ENCODE results near the gene ZDHHC11B. TPM values are rescaled to one million over a fixed set of nuclear protein-coding genes. Genes with fewer than 3 reads are reported as not detected.
"Not testable (repeated sequence)": the region's sequence is repeated elsewhere in the genome, so short reads cannot be mapped to it uniquely, and the experiment has no call there.

The ZDHHC11B gene
- total RNA-seq, 1 experiment from 2014 or later = 0.22 TPM

DNA sequence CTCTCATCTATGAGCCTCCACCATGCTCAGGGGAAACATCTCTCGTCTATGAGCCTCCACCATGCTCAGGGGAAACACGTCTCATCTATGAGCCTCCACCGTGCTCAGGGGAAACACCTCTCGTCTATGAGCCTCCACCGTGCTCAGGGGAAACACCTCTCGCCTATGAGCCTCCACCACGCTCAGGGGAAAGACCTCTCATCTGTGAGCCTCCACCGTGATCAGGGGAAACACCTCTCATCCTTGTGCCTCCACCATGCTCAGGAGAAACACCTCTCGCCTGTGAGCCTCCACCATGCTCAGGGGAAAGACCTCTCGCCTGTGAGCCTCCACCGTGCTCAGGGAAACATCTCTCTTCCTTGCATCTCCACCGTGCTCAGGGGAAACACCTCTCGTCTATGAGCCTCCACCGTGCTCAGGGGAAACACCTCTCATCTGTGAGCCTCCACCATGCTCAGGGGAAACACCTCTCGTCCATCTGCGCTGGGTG is 30.3 kb downstream of the ZDHHC11B start:
- H3K36me3 ChIP-seq; H3K4me1 ChIP-seq; H3K9me3 ChIP-seq (replicated peaks); H3K27ac ChIP-seq; H3K27me3 ChIP-seq; DNase-seq; H3K4me3 ChIP-seq: not testable (repeated sequence)

DNA sequence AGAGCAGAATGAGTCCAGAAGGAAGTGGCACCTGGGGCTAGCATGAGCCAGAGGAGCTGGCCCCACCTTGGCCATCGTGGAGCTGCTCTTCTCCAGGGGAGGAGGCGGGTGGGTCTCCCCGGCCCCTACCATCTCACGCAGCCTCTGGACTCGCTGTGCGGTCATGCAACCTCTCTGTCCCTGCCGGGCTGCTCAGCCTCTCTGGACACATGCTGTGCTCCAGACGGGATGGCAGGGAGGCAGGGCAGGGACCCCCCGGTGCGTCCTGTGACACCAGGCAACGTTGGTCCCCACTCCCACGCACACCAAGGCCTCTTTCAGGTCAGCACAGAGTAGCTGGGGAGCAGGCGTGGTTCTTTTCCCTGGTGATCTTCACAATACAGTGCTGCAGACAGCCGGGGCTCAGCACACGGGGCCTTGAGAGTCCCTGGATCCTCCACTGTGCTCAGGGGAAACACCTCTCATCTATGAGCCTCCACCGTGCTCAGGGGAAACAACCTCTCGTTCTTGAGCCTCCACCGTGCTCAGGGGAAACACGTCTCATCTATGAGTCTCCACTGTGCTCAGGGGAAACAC is 30.9 kb downstream of the ZDHHC11B start:
- not testable (repeated sequence) for H3K27ac ChIP-seq; H3K36me3 ChIP-seq; H3K27me3 ChIP-seq; DNase-seq; H3K4me1 ChIP-seq; H3K4me3 ChIP-seq; H3K9me3 ChIP-seq (replicated peaks)

DNA sequence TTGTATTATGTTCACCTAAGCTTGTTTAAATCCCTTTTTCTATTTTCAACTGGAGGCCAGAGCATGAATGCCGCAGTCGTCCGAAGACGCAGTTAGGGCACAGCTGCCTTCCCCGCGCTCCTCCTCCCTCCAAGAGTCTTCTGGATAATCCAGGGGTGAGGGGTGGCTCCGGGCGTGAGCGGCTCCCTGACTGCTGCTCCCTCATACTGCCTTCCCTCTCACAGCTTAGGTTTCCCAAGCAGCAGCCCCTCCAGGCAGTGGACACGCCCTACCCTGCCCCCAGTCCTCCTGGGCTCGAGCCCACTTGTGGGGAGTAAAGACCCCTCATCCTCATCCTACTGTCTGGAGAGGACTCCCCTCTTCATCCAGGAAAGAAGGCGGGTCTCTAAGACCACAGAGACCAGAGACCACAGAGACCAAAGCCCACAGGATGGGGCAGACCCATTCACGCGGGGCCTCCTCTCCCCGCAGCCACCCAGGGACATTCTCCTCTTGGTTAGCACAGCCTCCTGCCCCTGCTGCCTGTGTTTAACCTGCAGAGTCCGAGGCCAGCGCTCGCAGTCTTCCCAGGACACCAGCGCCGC is 31.9 kb downstream of the ZDHHC11B start:
- not testable (repeated sequence) for H3K27me3 ChIP-seq; H3K36me3 ChIP-seq; H3K4me3 ChIP-seq; H3K27ac ChIP-seq; DNase-seq; H3K4me1 ChIP-seq; H3K9me3 ChIP-seq (replicated peaks)

DNA sequence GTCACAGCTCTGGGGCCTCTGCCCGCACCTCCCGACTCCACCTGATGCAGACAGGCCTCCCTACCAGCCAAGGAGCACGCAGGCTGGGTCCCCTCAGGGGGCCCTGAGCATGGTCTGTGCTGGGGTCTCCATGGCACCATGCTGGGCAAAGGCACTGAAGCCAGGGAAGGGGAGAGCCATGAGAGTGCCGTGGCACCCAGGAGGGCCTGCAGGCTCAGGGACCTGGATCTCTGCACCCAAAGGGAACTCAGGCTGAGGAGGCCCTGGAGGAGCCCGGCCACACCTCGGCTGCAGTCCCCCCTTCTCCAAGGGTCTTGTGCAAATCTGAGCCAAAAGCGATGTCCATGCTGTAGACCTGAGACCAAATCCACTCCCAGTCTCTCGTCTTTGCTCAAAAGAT is 32.5 kb downstream of the ZDHHC11B start:
- H3K4me1 ChIP-seq; H3K27me3 ChIP-seq; H3K4me3 ChIP-seq; DNase-seq; H3K36me3 ChIP-seq; H3K27ac ChIP-seq; H3K9me3 ChIP-seq (replicated peaks): not testable (repeated sequence)

DNA sequence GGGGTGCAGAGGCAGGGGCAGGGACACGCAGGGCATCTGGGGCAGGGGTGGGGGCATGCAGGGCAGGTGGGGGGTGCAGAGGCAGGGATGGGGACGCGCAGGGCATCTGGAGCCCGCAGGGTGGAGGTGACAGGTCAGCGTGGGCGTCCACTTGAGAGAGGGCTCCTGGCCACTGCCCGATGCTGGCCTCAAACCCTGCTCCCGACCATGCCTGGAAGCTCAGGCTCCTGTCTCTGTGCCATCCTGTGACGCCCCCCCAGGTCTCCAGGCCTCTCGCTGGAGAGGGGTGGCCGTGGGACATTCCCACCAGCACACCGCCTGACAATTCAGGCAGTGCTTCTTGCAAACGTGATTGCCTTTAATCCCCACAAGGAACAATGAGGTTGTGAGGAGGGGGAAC is 33.0 kb downstream of the ZDHHC11B start:
- no peaks in the 10 kb centered on the region for H3K27me3 ChIP-seq
- no peaks in the 10 kb centered on the region for H3K9me3 ChIP-seq (replicated peaks)
- DNase-seq = no peak
- no peaks in the 10 kb centered on the region for H3K36me3 ChIP-seq
- no peak overlapping the region for H3K27ac ChIP-seq
- H3K4me1 ChIP-seq = no peaks in the 10 kb centered on the region
- H3K4me3 ChIP-seq = no peak overlapping the region

DNA sequence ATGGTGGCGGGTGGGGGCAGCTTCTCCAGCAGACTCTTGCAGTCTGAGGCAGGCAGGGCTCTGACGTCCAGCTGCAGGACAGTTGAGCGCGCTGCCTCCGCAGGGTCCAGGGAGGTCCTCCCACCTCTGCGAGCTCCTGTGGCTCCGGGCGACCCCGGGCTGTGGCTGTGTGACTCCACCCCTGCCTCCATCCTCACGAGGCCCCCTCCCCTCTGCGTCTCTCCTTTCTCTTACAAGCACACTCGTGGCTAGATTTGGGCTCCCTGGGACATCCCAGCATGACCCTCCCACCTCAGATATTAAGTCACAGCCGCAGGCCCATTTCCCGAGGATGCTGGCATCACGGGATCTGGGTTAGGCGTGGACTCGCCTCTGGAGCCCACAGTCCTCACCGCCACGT is 34.3 kb downstream of the ZDHHC11B start:
- not testable (repeated sequence) for H3K4me3 ChIP-seq; H3K9me3 ChIP-seq (replicated peaks); H3K27ac ChIP-seq; H3K4me1 ChIP-seq; DNase-seq; H3K27me3 ChIP-seq; H3K36me3 ChIP-seq

DNA sequence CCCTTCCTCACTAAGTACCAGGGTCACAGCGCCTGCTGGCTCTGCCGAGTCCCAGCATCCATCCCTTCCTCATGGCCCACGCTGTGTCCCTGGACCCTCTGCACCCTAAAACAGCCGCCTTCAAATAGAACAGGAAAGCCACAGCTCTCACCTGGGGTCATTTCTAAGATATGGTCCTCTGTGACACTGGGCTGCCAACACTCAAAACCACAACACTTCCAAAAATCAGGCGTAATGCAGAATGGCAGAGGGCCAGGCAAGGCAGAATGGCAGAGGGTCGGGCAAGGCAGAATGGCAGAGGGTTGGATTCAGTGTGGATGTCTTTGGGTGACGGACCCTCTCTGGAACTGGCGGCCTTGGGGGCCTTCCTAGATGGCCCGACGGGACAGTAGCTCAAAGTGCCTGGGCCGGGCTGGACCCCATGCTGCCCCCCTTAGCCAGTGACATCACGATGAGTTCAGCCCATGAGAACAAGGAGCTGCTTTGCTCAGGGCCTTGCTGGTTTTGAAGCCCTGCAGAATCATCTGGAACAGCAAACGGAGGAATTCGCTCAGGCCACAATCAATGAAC is 35.3 kb downstream of the ZDHHC11B start:
- H3K36me3 ChIP-seq = no peaks in the 10 kb centered on the region
- no peak for DNase-seq
- H3K4me1 ChIP-seq = no peaks in the 10 kb centered on the region

DNA sequence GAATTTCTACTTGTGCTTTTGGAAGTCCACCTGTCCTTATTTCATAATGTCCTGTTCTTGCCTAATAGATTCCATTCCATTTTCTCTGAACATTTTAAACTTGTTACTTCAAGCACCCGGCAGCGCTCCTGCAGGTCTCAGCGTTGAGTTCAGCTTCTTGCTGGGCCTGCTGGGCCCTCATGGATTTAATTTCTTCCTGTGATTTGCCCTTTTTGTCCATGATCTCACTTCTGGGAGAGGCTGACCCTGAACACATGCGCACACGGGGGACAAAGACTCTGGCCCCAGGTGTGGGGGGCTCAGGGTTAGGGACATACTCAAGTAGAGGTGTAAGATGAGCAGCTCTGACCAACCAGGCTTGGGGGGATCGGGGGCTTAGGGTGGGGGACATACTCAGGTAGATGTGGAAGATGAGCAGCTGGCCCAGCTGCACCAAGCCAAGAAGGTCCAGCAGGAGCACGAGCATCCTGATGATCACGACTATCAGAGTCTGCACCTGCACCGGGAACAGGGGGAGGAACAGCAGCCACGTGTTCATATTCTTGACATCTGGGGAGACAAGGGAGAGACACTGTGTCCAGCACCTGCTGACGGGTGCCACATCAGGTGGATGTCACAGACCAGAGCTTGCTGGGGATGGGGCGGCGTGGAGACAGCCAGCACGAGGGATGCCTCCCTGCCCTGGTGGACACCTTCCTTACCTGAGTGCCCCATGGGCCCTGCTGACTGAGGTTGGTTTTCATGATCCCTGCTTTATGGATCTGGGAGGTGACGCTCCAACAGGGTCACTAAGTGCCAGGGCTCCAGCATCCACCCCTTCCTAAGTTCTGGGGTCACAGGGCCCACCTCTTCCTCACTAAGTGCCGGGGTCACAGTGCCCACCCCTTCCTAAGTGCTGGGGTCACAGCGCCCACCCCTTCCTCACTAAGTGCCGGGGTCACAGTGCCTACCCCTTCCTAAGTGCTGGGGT is 36.2 kb downstream of the ZDHHC11B start:
- H3K4me1 ChIP-seq; DNase-seq; H3K4me3 ChIP-seq; H3K27ac ChIP-seq; H3K36me3 ChIP-seq; H3K9me3 ChIP-seq (replicated peaks); H3K27me3 ChIP-seq: not testable (repeated sequence)

More for the DNA sequence above, 35.3 kb downstream of the ZDHHC11B start:
- no peaks in the 10 kb centered on the region for H3K9me3 ChIP-seq (replicated peaks)
- H3K27ac ChIP-seq = no peak overlapping the region
- H3K27me3 ChIP-seq = no peaks in the 10 kb centered on the region
- no peak overlapping the region for H3K4me3 ChIP-seq

DNA sequence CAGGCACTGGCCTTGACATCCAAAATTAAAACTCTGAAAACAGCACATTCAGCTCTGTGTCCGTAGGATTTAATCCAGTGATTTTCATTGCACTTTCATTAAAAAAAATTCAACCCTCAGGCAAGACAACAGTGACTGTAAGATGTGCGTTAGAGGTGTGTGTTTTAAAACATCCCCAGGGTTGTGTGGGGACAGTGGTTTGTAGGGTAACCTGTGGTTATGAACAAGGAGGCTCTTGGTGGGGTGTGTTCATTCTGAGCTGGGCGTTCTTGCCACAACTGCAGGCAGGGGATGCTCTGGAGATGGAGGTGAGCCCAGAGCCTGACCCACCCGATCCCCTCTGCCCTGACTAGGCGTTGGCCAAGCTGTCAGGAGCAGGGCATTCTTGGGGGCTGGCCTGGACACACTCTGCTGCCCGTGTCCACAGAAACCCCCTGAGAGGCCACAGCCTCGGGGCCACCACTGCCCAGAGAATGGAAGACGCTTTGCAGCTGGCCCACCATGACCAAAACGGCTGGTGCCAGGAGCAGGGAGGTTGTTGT is 37.2 kb downstream of the ZDHHC11B start:
- DNase-seq; H3K36me3 ChIP-seq; H3K4me1 ChIP-seq; H3K4me3 ChIP-seq; H3K9me3 ChIP-seq (replicated peaks); H3K27ac ChIP-seq; H3K27me3 ChIP-seq: not testable (repeated sequence)

DNA sequence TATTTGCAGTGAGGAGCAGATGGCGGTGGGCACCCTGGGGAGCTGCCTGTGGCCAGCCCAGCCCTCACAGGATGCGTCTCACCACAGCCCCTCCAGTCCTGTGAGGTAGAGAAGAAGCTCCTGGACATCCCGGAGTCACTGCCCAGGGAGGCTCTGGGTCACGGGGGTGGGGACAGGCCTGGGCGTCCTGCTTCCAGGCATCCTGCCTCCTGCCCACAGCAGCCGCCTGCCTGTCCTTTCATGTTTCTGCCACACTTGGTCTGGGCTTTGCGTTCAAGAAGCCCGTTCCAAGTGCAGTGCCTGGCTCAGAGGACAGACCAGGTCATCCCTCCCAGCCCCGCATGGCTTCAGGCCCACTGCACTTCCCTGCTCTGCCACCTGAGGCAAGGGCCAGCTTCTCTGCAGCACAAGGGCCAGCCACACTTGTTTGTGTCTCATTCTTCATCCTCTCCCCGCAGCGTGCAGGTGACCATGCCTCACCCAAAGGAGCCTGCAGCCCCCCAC is 38.2 kb downstream of the ZDHHC11B start:
- no peaks in the 10 kb centered on the region for H3K9me3 ChIP-seq (replicated peaks)
- H3K4me1 ChIP-seq = no peaks in the 10 kb centered on the region
- no peaks in the 10 kb centered on the region for H3K36me3 ChIP-seq
- DNase-seq = no peak
- no peaks in the 10 kb centered on the region for H3K27me3 ChIP-seq
- no peak overlapping the region for H3K27ac ChIP-seq
- H3K4me3 ChIP-seq = no peak overlapping the region

DNA sequence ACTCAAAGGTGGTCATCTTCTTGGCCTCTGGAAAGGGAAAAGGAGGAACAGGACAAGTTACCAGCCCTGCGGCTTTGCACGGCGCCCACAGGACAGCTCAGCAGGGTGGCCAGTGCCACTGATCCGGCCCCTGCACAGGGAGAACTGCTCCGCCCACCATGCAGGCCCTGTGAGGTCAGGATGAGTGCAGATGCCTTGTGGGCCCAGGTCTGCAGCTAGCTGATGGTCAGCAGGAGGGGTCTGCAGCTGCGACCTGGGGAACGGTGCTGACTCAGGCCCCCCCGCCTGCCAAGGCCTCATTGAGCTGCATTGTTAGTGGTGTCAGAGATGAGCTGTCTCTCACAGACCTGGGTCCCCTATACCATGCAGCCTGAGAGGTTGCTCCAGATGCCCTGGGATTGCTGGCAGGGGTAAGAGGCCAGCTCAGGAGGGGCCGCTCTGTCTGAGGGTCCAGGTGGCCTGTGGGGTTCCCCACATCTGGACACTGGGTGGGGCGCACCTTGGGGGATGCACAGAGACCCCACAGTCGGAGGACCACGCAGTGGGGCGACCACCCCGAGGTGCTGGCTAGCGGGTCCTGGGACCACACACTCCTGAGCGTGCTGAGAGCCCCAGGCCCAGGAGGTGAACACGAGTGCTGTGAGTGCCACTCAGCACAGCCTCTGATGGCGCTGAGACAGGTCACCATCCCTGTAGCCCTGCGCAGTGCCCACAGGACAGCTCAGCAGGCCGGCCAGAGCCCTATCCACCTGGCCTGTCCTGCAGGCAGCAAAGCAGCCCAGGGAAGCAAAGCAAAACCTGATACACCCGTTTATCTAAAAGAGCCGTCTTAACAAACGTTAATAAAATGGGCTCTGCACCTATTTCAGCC is 39.0 kb downstream of the ZDHHC11B start:
- H3K4me3 ChIP-seq; DNase-seq; H3K27me3 ChIP-seq; H3K36me3 ChIP-seq; H3K4me1 ChIP-seq; H3K27ac ChIP-seq; H3K9me3 ChIP-seq (replicated peaks): not testable (repeated sequence)

DNA sequence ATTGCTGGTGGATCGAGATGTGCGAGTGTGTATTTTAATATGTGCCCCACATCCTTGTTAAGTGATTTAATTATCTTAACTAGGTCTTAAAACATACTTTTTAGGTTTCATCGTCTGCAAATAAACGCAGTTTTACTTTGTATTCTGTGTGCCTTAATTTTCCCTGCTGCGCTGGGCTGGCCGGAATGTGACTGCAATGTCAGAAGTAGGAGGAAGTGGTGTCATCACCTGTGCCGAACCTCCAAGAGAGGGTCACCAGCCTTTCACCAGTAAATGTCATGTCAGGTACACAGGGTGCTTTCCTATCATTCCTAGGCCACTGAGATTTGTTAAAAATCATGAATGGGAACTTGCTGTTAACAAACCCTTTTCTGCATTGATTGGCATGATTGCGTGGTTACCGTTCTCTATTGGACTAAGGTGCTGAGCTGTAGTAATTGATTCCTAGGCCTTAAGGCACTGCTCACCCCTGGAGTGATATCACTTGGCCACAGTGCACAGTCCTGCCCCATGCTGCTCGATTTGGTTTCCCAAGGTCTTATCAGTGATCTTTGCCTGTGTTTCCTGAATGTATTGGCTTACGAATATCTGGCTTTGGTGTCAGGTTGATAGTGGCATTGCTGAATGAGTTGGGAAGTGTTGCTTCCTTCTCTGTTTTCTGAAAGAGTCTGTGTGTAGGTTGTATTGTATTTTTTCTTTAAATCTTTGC is 40.7 kb downstream of the ZDHHC11B start:
- H3K27me3 ChIP-seq, DNase-seq, H3K36me3 ChIP-seq: not testable (repeated sequence)

DNA sequence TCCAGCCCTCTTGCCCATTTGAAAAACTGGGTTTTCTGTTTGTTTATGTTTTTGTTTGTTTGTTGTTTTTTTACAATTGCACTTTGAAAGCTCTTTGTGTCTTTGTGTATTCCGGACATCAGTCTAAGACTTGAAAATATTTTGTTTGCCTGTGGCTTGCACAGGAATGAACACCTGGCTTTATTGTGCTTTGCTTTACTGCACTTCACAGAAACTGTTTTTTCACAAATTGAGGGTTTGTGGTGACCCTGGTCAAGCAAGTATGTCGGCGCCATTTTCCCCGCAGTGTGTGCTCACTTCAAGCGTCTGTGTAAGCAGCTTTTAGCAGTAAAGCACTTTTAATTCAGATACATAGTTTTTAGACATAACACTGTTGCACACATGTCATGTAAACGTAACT is 42.3 kb downstream of the ZDHHC11B start:
- DNase-seq; H3K36me3 ChIP-seq; H3K9me3 ChIP-seq (replicated peaks); H3K27ac ChIP-seq; H3K27me3 ChIP-seq; H3K4me1 ChIP-seq; H3K4me3 ChIP-seq: not testable (repeated sequence)

More for the DNA sequence above, 40.7 kb downstream of the ZDHHC11B start:
- H3K27ac ChIP-seq; H3K4me1 ChIP-seq; H3K4me3 ChIP-seq; H3K9me3 ChIP-seq (replicated peaks): not testable (repeated sequence)

Measured in SJCRH30 (cell line).